ENCODE measurements around the gene NR3C1. TPM values are rescaled to one million over a fixed set of nuclear protein-coding genes. Genes with fewer than 3 reads are reported as not detected.

NR3C1 gene
- 10 to 100 TPM; 40.4 to 55.0 (median 45.2) TPM for total RNA-seq

GRCh38 chr5:143403593-143404415, at the start of gene NR3C1:
Gene NR3C1, minus strand, starts transcription at chr5:143403686. Its CDS starts 2,847 bp downstream, at chr5:143400839.
- 1 to 3% methylated on average over 36 to 40 of the region's 114 CpGs for WGBS, 2 donors
- intact Hi-C loops (cut with DNase I; ENCODE audit: low total_unique reads): no loop called here
- H3K4me3 ChIP-seq (ENCODE audit: low read depth, poor library complexity, severe bottlenecking): peak within 1 kb of the TSS; percentile 86
- TF ChIP-seq, protein P1, sequence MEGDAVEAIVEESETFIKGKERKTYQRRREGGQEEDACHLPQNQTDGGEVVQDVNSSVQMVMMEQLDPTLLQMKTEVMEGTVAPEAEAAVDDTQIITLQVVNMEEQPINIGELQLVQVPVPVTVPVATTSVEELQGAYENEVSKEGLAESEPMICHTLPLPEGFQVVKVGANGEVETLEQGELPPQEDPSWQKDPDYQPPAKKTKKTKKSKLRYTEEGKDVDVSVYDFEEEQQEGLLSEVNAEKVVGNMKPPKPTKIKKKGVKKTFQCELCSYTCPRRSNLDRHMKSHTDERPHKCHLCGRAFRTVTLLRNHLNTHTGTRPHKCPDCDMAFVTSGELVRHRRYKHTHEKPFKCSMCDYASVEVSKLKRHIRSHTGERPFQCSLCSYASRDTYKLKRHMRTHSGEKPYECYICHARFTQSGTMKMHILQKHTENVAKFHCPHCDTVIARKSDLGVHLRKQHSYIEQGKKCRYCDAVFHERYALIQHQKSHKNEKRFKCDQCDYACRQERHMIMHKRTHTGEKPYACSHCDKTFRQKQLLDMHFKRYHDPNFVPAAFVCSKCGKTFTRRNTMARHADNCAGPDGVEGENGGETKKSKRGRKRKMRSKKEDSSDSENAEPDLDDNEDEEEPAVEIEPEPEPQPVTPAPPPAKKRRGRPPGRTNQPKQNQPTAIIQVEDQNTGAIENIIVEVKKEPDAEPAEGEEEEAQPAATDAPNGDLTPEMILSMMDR (IDR thresholded peaks at IDR 0.05): no peak
- TF ChIP-seq POLR2A (IDR thresholded peaks at IDR 0.05): no peak
- peak; percentile 82 to 97 for DNase-seq (ENCODE audit: low spot score in 2 of 2)

DNA sequence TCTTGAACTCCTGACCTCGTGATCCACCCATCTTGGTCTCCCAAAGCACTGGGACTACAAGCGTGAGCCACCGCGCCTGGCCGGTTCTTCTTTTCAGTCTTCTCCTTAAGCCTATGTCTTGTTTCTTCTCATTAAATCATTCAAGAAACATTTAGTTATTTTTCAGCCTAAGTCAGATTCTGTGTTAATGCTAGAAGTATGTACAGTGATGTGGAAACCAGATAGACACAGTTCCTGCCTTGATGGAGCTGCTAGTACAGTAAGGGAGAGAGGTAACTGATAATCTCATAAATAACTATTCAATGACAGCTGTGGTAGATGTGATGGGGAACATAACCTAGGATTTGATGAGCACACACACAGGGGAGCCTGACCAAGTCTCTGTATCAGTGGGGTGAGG, 46.3 kb upstream of the NR3C1 start:
- TF ChIP-seq, protein P1 (IDR thresholded peaks at IDR 0.05): no peak
- no peak for TF ChIP-seq POLR2A (IDR thresholded peaks at IDR 0.05)
- intact Hi-C loops (cut with DNase I; ENCODE audit: low total_unique reads): no loop called here
- no peak for DNase-seq (ENCODE audit: low spot score in 2 of 2)
- WGBS, 2 donors: 94 to 98% methylated on average over 5 of the region's 5 CpGs
- no peak overlapping the region for H3K4me3 ChIP-seq (ENCODE audit: low read depth, poor library complexity, severe bottlenecking)

- H3K4me3 ChIP-seq (ENCODE audit: low read depth, poor library complexity, severe bottlenecking): no peak overlapping the region
- intact Hi-C loops (cut with DNase I; ENCODE audit: low total_unique reads): no loop called here
- DNase-seq (ENCODE audit: low spot score in 2 of 2): no peak
- TF ChIP-seq, protein P1 (IDR thresholded peaks at IDR 0.05): no peak
- TF ChIP-seq POLR2A (IDR thresholded peaks at IDR 0.05): no peak
Measured at GRCh38 chr5:143448518-143448917, 45.0 kb upstream of the NR3C1 start.

- TF ChIP-seq, protein P1 (IDR thresholded peaks at IDR 0.05): no peak
- 92 to 97% methylated on average over 1 of the region's 1 CpG for WGBS, 2 donors
- intact Hi-C loops (cut with DNase I; ENCODE audit: low total_unique reads): no loop called here
- H3K4me3 ChIP-seq (ENCODE audit: low read depth, poor library complexity, severe bottlenecking): no peak overlapping the region
- DNase-seq (ENCODE audit: low spot score in 2 of 2): no peak
Measured at GRCh38 chr5:143447983-143448382, 44.5 kb upstream of the NR3C1 start.

DNA sequence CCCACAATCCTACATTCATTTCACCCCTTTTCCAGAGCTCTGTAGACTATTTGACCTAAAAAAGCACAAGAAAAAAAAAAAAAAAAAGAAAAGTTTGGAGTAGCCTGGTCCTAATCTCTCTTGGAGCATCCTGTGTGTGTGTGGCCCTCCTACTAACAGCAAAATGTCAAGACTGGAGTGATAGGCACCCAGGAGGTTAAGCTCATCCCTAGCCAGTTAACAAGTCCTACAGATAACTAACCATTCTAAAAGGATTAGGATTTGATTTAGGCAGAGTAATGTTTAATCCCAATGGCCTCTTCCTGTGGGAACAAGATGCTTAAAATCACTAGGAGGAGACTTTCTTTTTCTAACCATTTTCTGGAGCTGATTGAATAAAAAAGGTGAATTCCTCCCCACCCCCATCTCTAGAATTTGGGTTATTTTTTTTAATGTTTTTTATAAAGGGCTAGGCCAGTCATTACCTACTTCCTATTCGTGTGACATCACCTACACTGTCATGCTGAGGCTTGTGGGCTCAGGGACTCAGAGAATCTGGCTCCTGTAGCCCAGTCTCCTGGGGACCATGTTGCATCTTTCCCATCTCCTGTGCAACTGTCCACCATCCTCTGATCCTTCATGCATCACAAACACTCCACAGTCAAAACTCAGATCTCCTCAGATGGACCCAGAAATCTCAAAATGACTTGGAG, 43.2 kb upstream of the NR3C1 start:
- no peak for DNase-seq (ENCODE audit: low spot score in 2 of 2)
- WGBS, 2 donors: 82 to 91% methylated on average over 1 of the region's 1 CpG
- H3K4me3 ChIP-seq (ENCODE audit: low read depth, poor library complexity, severe bottlenecking): no peak overlapping the region
- intact Hi-C loops (cut with DNase I; ENCODE audit: low total_unique reads): no loop called here
- no peak for TF ChIP-seq POLR2A (IDR thresholded peaks at IDR 0.05)
- TF ChIP-seq, protein P1 (IDR thresholded peaks at IDR 0.05): no peak
